AG08396 (cell line): Measurements from ENCODE around the gene GOLIM4.
"Not testable (repeated sequence)": the region's sequence is repeated elsewhere in the genome, so short reads cannot be mapped to it uniquely, and the experiment has no call there.

ENCODE experiments used
- DNase-seq: peaks from one replicate; pipeline ENCODE4 v3.0.0; 2012; ENCODE audit warnings: low spot score, mixed read lengths

GOLIM4 gene, protein sequence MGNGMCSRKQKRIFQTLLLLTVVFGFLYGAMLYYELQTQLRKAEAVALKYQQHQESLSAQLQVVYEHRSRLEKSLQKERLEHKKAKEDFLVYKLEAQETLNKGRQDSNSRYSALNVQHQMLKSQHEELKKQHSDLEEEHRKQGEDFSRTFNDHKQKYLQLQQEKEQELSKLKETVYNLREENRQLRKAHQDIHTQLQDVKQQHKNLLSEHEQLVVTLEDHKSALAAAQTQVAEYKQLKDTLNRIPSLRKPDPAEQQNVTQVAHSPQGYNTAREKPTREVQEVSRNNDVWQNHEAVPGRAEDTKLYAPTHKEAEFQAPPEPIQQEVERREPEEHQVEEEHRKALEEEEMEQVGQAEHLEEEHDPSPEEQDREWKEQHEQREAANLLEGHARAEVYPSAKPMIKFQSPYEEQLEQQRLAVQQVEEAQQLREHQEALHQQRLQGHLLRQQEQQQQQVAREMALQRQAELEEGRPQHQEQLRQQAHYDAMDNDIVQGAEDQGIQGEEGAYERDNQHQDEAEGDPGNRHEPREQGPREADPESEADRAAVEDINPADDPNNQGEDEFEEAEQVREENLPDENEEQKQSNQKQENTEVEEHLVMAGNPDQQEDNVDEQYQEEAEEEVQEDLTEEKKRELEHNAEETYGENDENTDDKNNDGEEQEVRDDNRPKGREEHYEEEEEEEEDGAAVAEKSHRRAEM

DNA sequence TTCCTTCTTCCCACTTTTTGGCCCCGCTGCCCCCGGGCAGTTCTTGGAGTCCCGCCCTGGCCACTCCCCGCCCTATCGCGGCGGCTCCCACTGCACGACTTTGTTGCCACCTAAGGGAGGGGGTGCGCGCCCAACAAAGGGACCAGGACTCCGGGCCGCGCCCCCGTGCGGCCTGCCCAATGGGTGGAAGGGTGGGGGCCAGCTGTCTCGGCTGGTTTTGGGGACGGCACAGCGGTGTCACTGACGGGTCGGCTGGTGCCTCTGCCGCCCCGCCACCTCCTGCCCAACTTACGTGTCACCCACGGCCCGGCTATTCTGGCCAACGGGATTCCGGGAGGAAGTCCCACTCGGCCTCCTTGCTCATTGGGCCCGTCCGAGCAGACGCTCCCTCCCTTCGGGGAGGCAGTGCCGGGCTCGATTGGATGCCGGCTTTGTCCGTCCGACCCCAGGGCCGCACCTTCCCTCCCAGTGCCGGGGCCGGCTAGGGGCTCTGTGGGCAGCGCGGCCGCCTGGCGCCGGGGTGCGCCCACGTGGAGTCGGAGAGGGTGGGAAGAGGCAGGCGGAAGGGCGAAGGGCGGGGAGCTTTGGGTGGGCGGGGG lies at the start of gene GOLIM4:
GOLIM4 (minus strand) TSS at position 314 of the 599 bp plus-strand sequence. CDS start 639 bp downstream, outside the sequence.
- DNase-seq: peak; percentile 96

DNA sequence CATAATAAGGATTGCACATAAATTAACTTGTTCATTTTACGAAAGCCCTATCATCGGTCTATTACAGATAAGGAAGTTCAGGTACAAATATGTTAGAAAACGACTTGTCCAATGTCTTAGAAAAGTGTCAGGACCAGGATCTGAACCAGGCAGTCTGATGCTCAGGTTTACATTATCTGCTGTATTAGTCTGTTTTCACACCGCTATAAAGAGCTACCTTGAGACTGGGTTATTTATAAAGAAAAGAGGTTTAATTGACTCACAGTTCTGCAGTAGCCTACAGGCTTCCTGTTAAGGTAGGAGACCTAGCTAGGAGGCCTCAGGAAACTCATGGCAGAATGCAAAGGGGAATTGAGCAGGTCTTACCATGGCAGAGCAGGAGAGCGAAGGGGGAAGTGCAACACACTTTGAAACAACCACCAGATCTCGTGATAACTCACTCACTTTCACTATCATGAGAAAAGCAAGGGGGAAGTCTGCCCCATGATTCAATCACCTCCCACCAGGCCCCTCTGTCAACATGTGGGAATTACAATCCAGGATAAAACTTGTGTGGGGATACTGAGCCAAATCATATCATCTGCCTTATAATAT lies 45.8 kb upstream of the GOLIM4 start:
- no peak for DNase-seq

GRCh38 chr3:168139947-168140346 lies 44.2 kb upstream of the GOLIM4 start:
- DNase-seq: no peak

DNA sequence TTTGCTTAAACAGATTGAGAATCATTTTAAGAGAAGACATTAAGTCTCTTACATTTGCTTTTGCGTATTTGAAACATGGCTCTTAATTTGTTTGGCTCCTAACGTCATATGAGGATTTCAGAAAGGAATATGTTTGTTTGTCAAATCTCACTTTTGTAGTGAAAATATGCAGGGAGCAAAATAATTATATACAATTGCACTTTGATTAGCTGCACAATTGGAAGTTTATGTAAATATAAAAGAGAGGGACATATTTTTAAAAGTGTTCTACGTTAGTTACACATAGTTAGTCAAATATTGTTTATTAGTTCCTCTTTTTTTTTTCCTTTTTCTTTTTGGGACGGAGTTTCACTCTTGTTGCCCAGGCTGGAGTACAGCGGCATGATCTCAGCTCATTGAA lies 42.7 kb upstream of the GOLIM4 start:
- DNase-seq: no peak

DNA sequence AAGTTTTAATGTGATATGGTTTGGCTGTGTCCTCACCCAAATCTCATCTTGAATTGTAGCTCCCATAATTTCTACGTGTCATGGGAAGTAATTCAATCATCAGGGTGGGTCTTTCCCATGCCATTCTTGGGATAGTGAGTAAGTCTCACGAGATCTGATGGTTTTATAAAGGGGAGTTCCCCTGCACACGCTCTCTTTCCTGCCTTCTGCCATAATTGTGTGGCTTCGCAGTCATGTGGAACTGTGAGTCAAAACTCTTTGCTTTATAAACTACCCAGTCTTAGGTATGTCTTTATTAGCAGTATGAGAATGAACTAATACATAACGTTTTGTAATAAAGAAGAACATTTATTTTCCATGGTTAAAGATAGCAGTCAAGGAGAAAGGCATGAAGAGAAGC lies 39.2 kb upstream of the GOLIM4 start:
- DNase-seq: no peak

DNA sequence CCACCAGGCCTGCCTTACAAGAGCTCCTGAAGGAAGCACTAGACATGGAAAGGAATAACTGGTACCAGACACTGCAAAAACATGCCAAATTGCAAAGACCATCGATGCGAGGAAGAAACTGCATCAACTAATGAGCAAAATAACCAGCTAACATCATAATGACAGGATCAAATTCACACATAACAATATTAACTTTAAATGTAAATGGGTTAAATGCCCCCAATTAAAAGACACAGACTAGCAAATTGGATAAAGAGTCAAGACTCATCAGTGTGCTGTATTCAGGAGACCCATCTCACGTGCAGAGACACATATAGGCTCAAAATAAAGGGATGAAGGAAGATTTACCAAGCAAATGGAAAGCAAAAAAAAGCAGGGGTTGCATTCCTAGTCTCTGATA lies 34.5 kb upstream of the GOLIM4 start:
- DNase-seq: not testable (repeated sequence)

DNA sequence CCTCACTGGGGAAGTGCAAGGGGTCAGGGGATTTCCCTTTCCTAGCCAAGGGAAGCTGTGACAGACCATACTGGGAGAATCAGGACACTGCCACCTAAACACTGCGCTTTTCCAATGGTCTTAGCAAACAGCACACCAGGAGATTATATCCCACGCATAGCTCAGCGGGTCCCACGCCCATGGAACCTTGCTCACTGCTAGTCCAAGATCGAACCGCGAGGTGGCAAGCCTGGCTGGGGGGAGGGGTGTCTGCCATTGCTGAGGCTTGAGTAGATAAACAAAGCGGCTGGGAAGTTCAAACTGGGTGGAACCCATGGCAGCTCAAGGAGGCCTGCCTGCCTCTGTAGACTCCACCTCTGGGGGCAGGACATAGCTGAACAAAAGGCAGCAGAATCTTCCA lies 32.7 kb upstream of the GOLIM4 start:
- DNase-seq: not testable (repeated sequence)

GRCh38 chr3:168127466-168127865 lies 31.7 kb upstream of the GOLIM4 start:
- DNase-seq: no peak

GRCh38 chr3:168124791-168125190 lies 29.1 kb upstream of the GOLIM4 start:
- DNase-seq: no peak

- no peak for DNase-seq
Observed at GRCh38 chr3:168124291-168124690, 28.6 kb upstream of the GOLIM4 start.

DNA sequence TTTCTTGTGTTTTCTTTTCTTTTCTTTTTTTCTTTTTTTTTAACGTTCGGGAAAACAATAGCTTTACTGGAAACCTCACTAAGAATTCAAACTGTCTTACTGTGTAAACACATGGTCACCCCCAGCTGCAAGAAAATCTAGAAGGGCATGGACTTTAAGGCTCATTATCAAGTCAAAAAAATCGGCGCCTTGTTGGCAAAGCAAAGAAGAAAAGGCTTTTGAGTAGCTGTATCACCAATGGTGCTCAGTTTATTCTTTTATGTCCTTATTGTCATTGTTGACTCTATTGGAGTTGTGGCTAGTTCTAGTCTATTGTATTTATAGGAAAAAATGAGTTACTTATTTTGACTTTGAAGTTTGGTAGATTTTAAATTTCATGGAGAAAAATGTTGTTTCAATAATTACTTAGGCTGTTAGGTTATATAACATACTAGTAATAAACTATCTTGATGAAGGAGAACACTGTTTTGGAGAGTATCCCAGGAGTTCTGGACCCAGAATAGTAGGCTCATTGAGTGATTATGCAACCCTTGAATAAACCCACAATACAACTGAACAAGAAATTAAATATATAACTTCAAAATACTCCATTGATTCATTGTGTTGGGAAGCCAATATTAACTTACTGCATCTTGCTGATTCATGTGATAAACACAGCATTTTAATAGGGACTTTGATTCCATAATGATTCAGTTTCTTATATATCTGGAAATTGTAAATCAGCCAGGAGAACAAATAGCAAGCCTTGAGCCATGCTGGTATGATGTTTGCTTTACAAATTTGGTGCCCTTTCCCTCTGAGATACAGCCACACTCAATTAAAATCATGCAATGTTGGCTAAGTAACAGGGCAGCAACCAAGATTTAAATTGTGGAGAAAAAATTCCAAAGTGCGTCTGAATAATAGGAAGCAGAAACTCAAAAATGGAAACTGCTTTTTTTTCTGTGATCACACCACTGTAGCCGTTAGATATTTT lies 27.8 kb upstream of the GOLIM4 start:
- DNase-seq: no peak

DNA sequence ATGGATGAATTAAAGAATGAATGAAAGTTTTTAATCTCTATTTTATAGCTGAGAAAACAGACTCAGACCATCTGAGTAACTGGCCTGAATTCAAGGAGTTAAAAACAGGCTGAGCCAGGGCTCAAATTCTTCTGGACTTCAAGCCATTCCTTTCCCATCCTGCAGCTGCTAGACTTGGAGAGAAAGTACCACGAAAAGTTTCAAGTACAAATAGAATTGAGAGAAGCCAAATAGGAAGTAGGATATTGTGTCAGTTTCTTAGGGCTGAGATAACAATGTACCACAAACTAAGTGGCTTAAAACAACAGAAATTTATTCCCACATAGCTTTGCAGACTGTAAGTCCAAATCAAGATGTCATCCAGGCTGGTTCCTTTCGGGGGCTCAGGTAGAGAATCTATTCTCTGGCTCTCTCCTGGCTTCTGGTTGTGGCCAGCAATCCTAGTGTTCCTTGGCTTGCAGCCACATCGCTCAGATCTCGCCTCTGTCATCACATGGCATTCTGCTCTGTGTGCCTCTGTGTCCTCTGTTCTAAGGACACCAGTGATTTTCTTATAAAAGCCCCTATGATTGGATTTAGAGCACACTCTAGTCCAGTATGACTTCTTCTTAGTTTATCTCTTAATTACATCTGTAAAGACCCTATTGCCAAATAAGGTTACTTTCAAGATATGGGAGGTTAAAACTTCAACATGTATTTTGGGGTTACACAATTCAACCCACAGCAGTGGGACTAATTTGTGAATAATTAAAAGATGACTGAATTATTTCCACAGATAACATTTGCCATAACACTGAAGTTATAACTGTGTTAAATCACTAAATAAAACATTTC lies 25.7 kb upstream of the GOLIM4 start:
- DNase-seq: no peak

DNA sequence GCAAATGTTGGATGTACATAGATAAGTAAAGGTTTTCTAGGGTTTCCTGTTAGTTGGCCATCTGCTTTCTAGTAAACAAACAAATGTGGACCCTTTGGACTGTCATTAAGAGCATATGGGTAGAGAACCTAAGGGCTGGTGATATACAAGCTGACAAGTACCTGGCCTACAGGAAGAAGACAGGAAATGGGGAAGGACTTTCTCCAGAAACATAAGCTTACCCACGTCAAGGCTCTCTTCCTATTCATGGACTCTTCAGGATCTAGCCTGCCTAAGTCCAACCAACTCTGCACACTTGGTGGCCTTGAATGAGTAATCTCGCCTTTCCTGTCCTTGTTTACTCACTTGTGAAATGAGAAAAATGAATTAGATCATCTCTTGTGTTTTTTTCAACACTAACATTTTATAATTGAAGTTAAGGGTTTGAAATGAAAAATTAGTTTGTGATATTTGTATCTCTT lies 22.2 kb upstream of the GOLIM4 start:
- no peak for DNase-seq

DNA sequence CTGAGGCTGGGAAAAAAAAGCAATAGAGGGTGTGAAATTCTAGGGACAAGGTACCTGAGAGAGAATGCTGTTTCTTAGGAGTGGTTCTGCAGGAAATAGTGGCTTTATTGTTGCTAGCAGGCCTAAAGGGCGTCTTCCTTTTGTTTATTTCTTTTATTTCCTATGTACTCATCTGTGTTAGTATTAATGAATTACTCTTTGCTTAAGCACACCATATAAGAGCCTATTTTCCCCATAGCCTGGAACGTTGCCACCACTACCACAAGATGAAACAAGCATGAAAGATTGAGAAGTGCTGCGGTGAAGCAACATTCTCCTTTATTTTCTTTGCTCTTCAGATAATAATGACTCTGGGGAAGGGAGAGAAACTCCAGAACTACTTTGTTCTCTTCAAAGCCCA lies 21.3 kb upstream of the GOLIM4 start:
- DNase-seq: no peak

GRCh38 chr3:168116279-168116678 lies 20.6 kb upstream of the GOLIM4 start:
- peak; percentile 63 for DNase-seq

- no peak for DNase-seq
Observed at GRCh38 chr3:168113848-168114247, 18.1 kb upstream of the GOLIM4 start.

DNA sequence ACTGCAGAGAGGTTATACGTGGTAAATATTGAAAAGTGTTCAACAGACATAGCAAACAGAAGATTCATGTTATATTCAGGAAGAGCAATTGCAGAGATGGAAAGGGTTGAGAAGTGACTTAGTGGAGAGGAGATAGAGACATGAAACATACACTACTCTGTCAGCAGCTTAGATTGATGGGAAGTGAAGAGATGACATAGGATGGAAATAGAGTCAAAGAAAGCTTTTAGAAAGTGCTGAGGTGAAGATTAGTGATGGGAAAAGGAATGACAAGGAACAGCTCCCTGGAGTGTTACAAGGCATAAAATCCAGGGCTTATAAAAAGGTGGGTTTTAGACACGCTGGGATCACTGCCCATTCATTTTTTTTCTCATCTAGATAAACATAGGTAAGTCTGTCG lies 17.2 kb upstream of the GOLIM4 start:
- DNase-seq: no peak

GRCh38 chr3:168104361-168104760 lies 8.6 kb upstream of the GOLIM4 start:
- DNase-seq: no peak

DNA sequence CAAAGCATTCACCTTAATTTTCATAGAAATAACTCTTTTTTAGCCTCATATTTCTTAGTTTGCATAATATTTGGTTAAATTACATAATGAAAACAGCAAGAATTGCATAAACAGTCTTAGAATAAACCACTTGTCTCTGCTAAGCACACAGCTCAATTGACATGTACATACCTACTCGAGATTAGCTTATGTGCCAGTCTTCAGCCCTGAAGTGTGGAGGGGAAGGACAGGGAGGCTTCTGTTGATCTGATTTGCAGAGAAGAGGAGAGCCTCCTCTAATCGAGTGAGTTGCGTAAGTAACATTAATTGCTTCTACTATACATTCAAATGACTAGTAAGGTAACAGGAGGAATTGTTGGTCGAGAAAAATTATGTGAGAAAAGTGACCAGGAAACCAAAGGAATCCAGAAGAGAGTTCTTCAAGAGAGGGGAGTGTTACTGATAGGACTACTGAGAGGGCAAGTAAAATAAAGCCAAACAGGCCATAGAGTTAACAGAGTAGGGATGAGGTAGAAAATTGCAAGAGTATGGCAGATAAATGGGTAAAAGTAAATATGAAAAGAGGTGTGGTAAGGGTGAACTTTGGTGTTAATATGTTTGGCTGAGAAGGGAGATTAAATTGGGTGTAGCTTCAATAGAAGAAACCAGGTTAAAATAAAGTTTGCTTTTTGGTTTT lies 7.1 kb upstream of the GOLIM4 start:
- no peak for DNase-seq
